Breast epithelium (tissue), 3 donors: ENCODE results near the gene OOSP4A.

Experiments used
- POLR2A ChIP-seq: fragments of 450-650 bp; IDR thresholded peaks from one replicate; pipeline ENCODE4 v1.6.1; 2016; ENCODE audit warnings: antibody characterized with exemption, mild to moderate bottlenecking, moderate library complexity
- TF ChIP-seq, protein P1 (sequence below), 3 donors: fragments of 450-650 bp; IDR thresholded peaks; one replicate each; pipeline ENCODE4 v1.5.1; 2016 to 2017; ENCODE audit warnings: antibody characterized with exemption in 3 of 3, mild to moderate bottlenecking in 3 of 3, moderate library complexity in 3 of 3

DNA sequence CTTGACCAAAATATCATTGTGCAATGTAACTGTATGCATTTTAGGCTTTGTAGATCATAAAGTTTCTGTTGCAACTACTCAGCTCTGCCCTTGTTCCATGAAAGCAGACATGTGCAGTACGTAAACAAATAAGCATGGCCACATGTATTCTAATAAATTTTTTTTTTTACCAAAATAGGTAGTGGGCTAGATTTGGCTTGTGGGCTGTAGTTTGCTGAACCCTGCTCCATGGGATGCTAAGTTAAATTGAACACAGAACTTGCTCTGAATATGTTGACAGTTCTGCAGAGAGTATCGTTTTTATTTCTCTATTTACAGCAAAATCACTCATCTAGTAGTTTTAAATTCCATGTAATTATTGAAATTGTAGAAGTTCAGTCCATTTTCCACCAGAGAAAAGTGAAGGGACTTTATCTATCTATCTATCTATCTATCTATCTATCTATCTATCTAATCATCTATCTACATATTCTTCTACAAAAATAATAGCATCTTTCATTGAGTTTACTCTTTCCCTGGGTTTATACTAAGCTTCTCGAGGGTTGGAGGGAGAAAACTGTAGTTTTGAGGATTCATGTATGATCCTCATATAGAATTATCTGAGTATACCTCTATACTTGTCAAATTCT is 9.5 kb upstream of the OOSP4A start:
- TF ChIP-seq, protein P1, sequence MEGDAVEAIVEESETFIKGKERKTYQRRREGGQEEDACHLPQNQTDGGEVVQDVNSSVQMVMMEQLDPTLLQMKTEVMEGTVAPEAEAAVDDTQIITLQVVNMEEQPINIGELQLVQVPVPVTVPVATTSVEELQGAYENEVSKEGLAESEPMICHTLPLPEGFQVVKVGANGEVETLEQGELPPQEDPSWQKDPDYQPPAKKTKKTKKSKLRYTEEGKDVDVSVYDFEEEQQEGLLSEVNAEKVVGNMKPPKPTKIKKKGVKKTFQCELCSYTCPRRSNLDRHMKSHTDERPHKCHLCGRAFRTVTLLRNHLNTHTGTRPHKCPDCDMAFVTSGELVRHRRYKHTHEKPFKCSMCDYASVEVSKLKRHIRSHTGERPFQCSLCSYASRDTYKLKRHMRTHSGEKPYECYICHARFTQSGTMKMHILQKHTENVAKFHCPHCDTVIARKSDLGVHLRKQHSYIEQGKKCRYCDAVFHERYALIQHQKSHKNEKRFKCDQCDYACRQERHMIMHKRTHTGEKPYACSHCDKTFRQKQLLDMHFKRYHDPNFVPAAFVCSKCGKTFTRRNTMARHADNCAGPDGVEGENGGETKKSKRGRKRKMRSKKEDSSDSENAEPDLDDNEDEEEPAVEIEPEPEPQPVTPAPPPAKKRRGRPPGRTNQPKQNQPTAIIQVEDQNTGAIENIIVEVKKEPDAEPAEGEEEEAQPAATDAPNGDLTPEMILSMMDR (IDR thresholded peaks at IDR 0.05), result no peak
- TF ChIP-seq POLR2A, result no peak
